ENCODE measurements around the gene TMEM215. TPM values are rescaled to one million over a fixed set of nuclear protein-coding genes. Genes with fewer than 3 reads are reported as not detected.

The TMEM215 gene
- total and polyA plus RNA-seq, 2 of the 8 experiments (the other 6 are each of a cell fraction or from before 2014, with no cell fraction given), result 0.33 to 0.67 TPM

DNA sequence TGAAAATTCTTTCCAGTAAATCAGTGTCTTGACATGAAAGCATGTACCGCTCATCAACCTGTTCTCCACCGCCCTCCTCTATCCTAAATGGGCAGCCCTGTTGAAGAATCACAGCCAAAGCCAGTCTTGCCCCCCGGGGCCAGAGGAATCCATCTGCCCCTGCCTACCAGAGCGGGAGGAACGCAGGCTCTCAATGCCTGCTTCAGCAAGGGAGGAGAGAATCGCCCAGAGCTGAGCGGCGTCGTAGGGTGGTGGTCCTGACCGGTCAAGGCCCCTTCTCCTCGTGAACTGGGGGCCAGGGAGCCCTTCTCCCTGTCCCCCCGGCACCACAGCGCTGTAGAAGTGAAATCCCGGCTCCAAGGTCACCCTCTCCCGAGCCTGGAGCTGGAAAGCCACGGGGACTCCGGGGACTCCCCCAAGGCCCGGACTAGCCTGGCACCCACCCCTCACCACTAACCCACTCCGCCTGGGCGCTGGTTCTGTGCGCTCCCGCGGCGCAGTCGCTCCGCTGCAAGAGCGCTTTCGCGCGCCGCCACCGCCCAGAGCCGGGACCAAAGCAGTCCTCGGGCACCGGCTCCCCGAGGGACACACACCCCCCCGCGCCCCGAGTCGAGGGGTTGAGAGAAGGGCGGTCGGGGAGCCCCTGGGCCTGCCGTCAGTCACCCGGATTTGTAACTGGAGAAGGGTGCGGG is 718 bp upstream of the TMEM215 start (continued):
- TF ChIP-seq HDAC2 (IDR thresholded peaks at IDR 0.05; ENCODE audit: borderline replicate concordance in 1 of 2, low read depth in 2 of 2, low read length in 2 of 2), result no peak

All from H1 (cell line).